ENCODE data around the gene RBM33. TPM values are rescaled to one million over a fixed set of nuclear protein-coding genes. Genes with fewer than 3 reads are reported as not detected.
"Not testable (repeated sequence)": the region's sequence is repeated elsewhere in the genome, so short reads cannot be mapped to it uniquely, and the experiment has no call there.

RBM33 gene
- total and polyA plus RNA-seq, 2 of the 4 experiments (the other 2 are of a cell fraction), result 7.3 to 10.8 TPM

- Histone ChIP-seq H2AFZ (replicated peaks; ENCODE audit: low read length, poor library complexity) (no peak overlapping the region), H2BK120ac (ENCODE audit: low read depth, low read length) (no peak overlapping the region), H3K9me3 (ENCODE audit: control insufficient read depth, insufficient read depth, low read length) (no peaks in the 10 kb centered on the region), H2BK5ac (ENCODE audit: low read depth, low read length, poor library complexity, severe bottlenecking) (no peak overlapping the region), H4K5ac (ENCODE audit: low read depth, low read length) (no peak overlapping the region), H2BK20ac (ENCODE audit: low read depth, low read length) (no peak overlapping the region), H3K79me1 (ENCODE audit: low read depth in 1 of 2, low read length in 2 of 2) (no peaks in the 10 kb centered on the region), H4K8ac (ENCODE audit: low read depth in 2 of 2, low read length in 2 of 2) (no peak overlapping the region), H3K9ac (ENCODE audit: low read depth, low read length) (no peak overlapping the region), H3K56ac (ENCODE audit: extremely low read depth, insufficient read depth, low read length) (no peak overlapping the region), H4K91ac (ENCODE audit: insufficient read depth, low read depth, low read length) (no peak overlapping the region), H2BK15ac (ENCODE audit: low read depth, low read length) (no peak overlapping the region), H3K4me2 (ENCODE audit: low read depth, low read length) (no peak overlapping the region), H2AK9ac (replicated peaks; ENCODE audit: low read depth, low read length, poor library complexity) (no peak overlapping the region), H2AK5ac (ENCODE audit: low read depth, low read length) (no peak overlapping the region), H3K4me1 (ENCODE audit: control insufficient read depth, insufficient read depth, low read length) (no peaks in the 10 kb centered on the region), H3K36me3 (ENCODE audit: control insufficient read depth, insufficient read depth, low read length) (no peaks in the 10 kb centered on the region), H3K18ac (ENCODE audit: low read depth, low read length) (no peak overlapping the region), H3K27me3 (ENCODE audit: control insufficient read depth, insufficient read depth, low read length) (peaks cover 28% of the 10 kb centered on the region), H3K9me1 (ENCODE audit: insufficient read depth, low read length) (no peaks in the 10 kb centered on the region), H3K4me3 (ENCODE audit: insufficient read depth, low read depth, low read length) (no peak overlapping the region), H3K14ac (replicated peaks; ENCODE audit: low read depth, low read length) (no peak overlapping the region), H3K23ac (ENCODE audit: low read depth, low read length) (no peak overlapping the region), H3K4ac (ENCODE audit: low read depth, low read length) (no peak overlapping the region), H4K20me1 (ENCODE audit: insufficient read depth, low read length) (no peaks in the 10 kb centered on the region; the same call in 1 of the 2 replicates), H3K27ac (ENCODE audit: insufficient read depth, low read length) (no peak overlapping the region)
- TF ChIP-seq RFX5 (IDR thresholded peaks at IDR 0.05; ENCODE audit: low read depth, low read length), result no peak
- no peak for TF ChIP-seq RCOR1 (IDR thresholded peaks at IDR 0.05; ENCODE audit: insufficient replicate concordance, low read length)
- no peak for TF ChIP-seq RAD21 (IDR thresholded peaks at IDR 0.05; ENCODE audit: low read length)
- no peak for TF ChIP-seq BHLHE40 (IDR thresholded peaks at IDR 0.05; ENCODE audit: low read depth, low read length)
- TF ChIP-seq MAFK (IDR thresholded peaks at IDR 0.05; ENCODE audit: low read depth, low read length), result no peak
- no peak for TF ChIP-seq SMC3 (IDR thresholded peaks at IDR 0.05; ENCODE audit: low read depth, low read length)
- DNase-seq, result no peak
- no TSS peak for BruUV-seq (replicated peaks)
- dilution Hi-C loops (cut with HindIII; ENCODE audit: low sequenced_read_pairs, unreplicated experiment), result no loop called here
- POLR2A ChIA-PET (ENCODE audit: unreplicated experiment), result no interaction called here
- intact Hi-C loops (cut with micrococcal nuclease), result no loop called here
- CTCF ChIA-PET, result interaction anchor here (0.6 kb wide), 2 partner anchors 649 to 1565 kb away, joined by 3 read pairs; no protein-coding TSS in a partner anchor
- in situ Hi-C loops (cut with MboI; ENCODE audit: low sequenced_read_pairs), result loop anchor here (10.0 to 25.0 kb wide), 2 partner anchors 658 to 820 kb away; partner anchors contain the start of gene RNF32
- WGBS, 2 experiments (ENCODE audit: extremely low coverage in 2 of 2, insufficient read length in 1 of 2), result 79% methylated on average over 5 of the region's 16 CpGs; no CpG with 5 or more reads in 1 of the 2 experiments
- ATAC-seq (ENCODE audit: low read depth), result no peak
Measured at GRCh38 chr7:155816996-155817395, 172.5 kb downstream of the RBM33 start.

- H2AFZ ChIP-seq (replicated peaks; ENCODE audit: low read length, poor library complexity); H3K9ac ChIP-seq (ENCODE audit: low read depth, low read length); H4K20me1 ChIP-seq (ENCODE audit: insufficient read depth, low read length); H3K9me1 ChIP-seq (ENCODE audit: insufficient read depth, low read length); H3K18ac ChIP-seq (ENCODE audit: low read depth, low read length); H3K79me1 ChIP-seq (ENCODE audit: low read depth in 1 of 2, low read length in 2 of 2); BruUV-seq (replicated peaks); POLR2A ChIA-PET (ENCODE audit: unreplicated experiment); H3K4me1 ChIP-seq (ENCODE audit: control insufficient read depth, insufficient read depth, low read length); H3K23ac ChIP-seq (ENCODE audit: low read depth, low read length); H2BK20ac ChIP-seq (ENCODE audit: low read depth, low read length); H3K4ac ChIP-seq (ENCODE audit: low read depth, low read length); H2AK9ac ChIP-seq (replicated peaks; ENCODE audit: low read depth, low read length, poor library complexity); H3K27ac ChIP-seq (ENCODE audit: insufficient read depth, low read length); H3K4me3 ChIP-seq (ENCODE audit: insufficient read depth, low read depth, low read length); H3K4me2 ChIP-seq (ENCODE audit: low read depth, low read length); dilution Hi-C loops (cut with HindIII; ENCODE audit: low sequenced_read_pairs, unreplicated experiment); H2BK120ac ChIP-seq (ENCODE audit: low read depth, low read length); H3K9me3 ChIP-seq (ENCODE audit: control insufficient read depth, insufficient read depth, low read length); H3K56ac ChIP-seq (ENCODE audit: extremely low read depth, insufficient read depth, low read length); H2AK5ac ChIP-seq (ENCODE audit: low read depth, low read length); H4K8ac ChIP-seq (ENCODE audit: low read depth in 2 of 2, low read length in 2 of 2); H3K14ac ChIP-seq (replicated peaks; ENCODE audit: low read depth, low read length); intact Hi-C loops (cut with micrococcal nuclease); H4K91ac ChIP-seq (ENCODE audit: insufficient read depth, low read depth, low read length); H4K5ac ChIP-seq (ENCODE audit: low read depth, low read length); DNase-seq; H2BK5ac ChIP-seq (ENCODE audit: low read depth, low read length, poor library complexity, severe bottlenecking); H2BK15ac ChIP-seq (ENCODE audit: low read depth, low read length); ATAC-seq (ENCODE audit: low read depth); H3K36me3 ChIP-seq (ENCODE audit: control insufficient read depth, insufficient read depth, low read length): not testable (repeated sequence)
- no CpG with 5 or more reads among the region's 4 CpGs for WGBS, 2 experiments (ENCODE audit: extremely low coverage in 2 of 2, insufficient read length in 1 of 2)
- in situ Hi-C loops (cut with MboI; ENCODE audit: low sequenced_read_pairs), result loop anchor here (10.0 to 25.0 kb wide), 2 partner anchors 657 to 820 kb away; partner anchors contain the start of gene RNF32
- H3K27me3 ChIP-seq (ENCODE audit: control insufficient read depth, insufficient read depth, low read length), result peaks cover 23% of the 10 kb centered on the region
- CTCF ChIA-PET, result interaction anchor here (0.6 to 1.0 kb wide), 3 partner anchors 648 to 704 kb away, joined by 3 read pairs; no protein-coding TSS in a partner anchor
Measured at GRCh38 chr7:155817515-155817914, 173.1 kb downstream of the RBM33 start.
